ENCODE results near the gene TEKT1.

TEKT1 gene

DNA sequence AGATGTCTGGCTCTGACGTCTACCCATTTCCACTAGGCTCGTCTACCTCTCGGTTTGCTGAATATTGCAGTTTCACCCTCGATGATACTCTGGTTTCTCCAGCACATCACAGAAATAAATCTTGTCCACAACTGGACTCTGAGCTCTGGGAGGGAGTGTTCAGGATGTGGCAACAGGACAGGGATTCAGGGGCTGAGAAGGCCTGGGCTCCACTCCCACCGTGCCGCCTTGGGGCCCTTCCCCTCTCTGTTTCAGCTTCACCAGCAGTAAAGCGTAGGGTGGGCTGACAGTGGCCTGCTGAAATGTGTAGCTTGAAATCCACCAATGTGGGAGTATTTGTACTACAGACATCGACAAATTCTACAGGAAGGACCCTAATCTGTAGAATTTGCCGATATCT, 20.0 kb downstream of the TEKT1 start:
- Histone ChIP-seq H3K79me2 (ENCODE audit: control insufficient read depth, low read length) (no peaks in the 10 kb centered on the region), H4K20me1 (ENCODE audit: control insufficient read depth, insufficient read depth, low read depth, low read length) (no peaks in the 10 kb centered on the region), H3K4me3 (ENCODE audit: low read length) (no peak overlapping the region), H3K4me1 (ENCODE audit: control insufficient read depth, low read length) (no peaks in the 10 kb centered on the region), H3K9me2 (replicated peaks; ENCODE audit: control insufficient read depth, low read length) (no peaks in the 10 kb centered on the region), H3K4me2 (ENCODE audit: low read length) (no peak overlapping the region), H3K27me3 (ENCODE audit: control insufficient read depth, low read length) (no peaks in the 10 kb centered on the region), H3K9me3 (ENCODE audit: control insufficient read depth, insufficient read depth, low read length) (no peaks in the 10 kb centered on the region), H3K36me3 (ENCODE audit: control insufficient read depth, low read length) (no peaks in the 10 kb centered on the region), H3F3A (ENCODE audit: control insufficient read depth, insufficient read depth) (no peaks in the 10 kb centered on the region), H3K27ac (ENCODE audit: low read depth, low read length) (no peak overlapping the region)
- no peak for TF ChIP-seq EZH2phosphoT487 (IDR thresholded peaks at IDR 0.05; ENCODE audit: borderline replicate concordance, low read length)
- TF ChIP-seq, protein P1, sequence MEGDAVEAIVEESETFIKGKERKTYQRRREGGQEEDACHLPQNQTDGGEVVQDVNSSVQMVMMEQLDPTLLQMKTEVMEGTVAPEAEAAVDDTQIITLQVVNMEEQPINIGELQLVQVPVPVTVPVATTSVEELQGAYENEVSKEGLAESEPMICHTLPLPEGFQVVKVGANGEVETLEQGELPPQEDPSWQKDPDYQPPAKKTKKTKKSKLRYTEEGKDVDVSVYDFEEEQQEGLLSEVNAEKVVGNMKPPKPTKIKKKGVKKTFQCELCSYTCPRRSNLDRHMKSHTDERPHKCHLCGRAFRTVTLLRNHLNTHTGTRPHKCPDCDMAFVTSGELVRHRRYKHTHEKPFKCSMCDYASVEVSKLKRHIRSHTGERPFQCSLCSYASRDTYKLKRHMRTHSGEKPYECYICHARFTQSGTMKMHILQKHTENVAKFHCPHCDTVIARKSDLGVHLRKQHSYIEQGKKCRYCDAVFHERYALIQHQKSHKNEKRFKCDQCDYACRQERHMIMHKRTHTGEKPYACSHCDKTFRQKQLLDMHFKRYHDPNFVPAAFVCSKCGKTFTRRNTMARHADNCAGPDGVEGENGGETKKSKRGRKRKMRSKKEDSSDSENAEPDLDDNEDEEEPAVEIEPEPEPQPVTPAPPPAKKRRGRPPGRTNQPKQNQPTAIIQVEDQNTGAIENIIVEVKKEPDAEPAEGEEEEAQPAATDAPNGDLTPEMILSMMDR (IDR thresholded peaks at IDR 0.05; ENCODE audit: low read depth, low read length, poor library complexity, severe bottlenecking) = no peak

DNA sequence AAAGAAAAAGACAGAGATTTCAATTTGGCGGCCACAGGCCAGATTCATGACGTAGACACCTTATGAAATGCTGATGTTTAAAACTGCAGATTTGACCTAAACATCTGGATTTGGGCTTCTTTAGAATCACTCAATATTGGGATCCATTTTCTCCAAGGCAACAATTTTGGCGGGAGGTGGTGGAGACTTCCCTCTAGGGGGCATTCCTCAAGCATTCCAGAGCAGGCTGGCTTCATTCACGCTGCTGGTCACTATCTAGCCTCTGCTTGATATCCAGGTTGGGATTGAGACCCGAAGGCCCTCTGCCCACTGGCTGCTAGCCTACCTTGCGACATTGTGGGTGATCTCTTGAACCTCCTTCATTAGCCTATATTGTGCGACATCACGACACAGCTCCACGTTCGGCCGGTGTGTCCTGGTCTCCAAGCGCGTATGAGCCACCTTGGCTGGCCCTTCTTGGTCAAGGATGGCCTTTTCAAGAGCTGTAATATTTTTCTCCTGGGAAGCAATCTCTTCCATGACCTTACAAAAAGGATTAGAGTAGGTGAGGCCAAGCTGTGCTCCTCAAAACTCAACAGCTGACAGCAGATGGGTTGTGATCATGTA, 31.0 kb downstream of the TEKT1 start:
- Histone ChIP-seq H3K4me3 (ENCODE audit: low read length) (no peak overlapping the region), H3F3A (ENCODE audit: control insufficient read depth, insufficient read depth) (no peaks in the 10 kb centered on the region), H3K9me3 (ENCODE audit: control insufficient read depth, insufficient read depth, low read length) (no peaks in the 10 kb centered on the region), H3K4me2 (ENCODE audit: low read length) (no peak overlapping the region), H3K79me2 (ENCODE audit: control insufficient read depth, low read length) (no peaks in the 10 kb centered on the region), H3K9me2 (replicated peaks; ENCODE audit: control insufficient read depth, low read length) (no peaks in the 10 kb centered on the region), H4K20me1 (ENCODE audit: control insufficient read depth, insufficient read depth, low read depth, low read length) (no peaks in the 10 kb centered on the region), H3K4me1 (ENCODE audit: control insufficient read depth, low read length) (no peaks in the 10 kb centered on the region), H3K27me3 (ENCODE audit: control insufficient read depth, low read length) (no peaks in the 10 kb centered on the region), H3K27ac (ENCODE audit: low read depth, low read length) (no peak overlapping the region), H3K36me3 (ENCODE audit: control insufficient read depth, low read length) (no peaks in the 10 kb centered on the region)
- TF ChIP-seq, protein P1 (IDR thresholded peaks at IDR 0.05; ENCODE audit: low read depth, low read length, poor library complexity, severe bottlenecking) = no peak
- no peak for TF ChIP-seq EZH2phosphoT487 (IDR thresholded peaks at IDR 0.05; ENCODE audit: borderline replicate concordance, low read length)

DNA sequence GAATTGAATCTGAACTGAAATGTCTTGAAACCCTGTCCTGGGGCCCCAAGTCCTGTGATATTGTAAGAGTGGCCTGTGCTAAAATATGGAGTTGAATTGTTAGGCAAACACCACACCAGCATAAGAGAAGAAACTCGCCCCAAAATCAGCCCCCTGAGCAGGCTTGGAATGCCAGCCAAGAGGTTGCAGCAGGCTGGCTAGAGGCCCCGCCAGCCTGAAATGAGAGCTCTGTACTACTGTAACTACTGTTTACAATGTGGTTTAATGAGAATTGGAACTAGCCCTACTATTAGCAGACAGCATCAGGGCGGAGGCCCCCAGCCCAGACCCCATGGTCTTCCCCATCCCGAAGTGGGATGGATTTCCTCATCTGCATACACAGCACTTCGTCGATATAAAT, 31.8 kb downstream of the TEKT1 start:
- no peaks in the 10 kb centered on the region for H3F3A ChIP-seq (ENCODE audit: control insufficient read depth, insufficient read depth)

More for the DNA sequence above, 31.8 kb downstream of the TEKT1 start:
- Histone ChIP-seq H3K36me3 (ENCODE audit: control insufficient read depth, low read length) (no peaks in the 10 kb centered on the region), H3K4me2 (ENCODE audit: low read length) (no peak overlapping the region), H3K27ac (ENCODE audit: low read depth, low read length) (no peak overlapping the region), H3K4me1 (ENCODE audit: control insufficient read depth, low read length) (no peaks in the 10 kb centered on the region), H3K27me3 (ENCODE audit: control insufficient read depth, low read length) (no peaks in the 10 kb centered on the region), H3K79me2 (ENCODE audit: control insufficient read depth, low read length) (no peaks in the 10 kb centered on the region), H3K4me3 (ENCODE audit: low read length) (no peak overlapping the region), H3K9me3 (ENCODE audit: control insufficient read depth, insufficient read depth, low read length) (no peaks in the 10 kb centered on the region), H3K9me2 (replicated peaks; ENCODE audit: control insufficient read depth, low read length) (no peaks in the 10 kb centered on the region), H4K20me1 (ENCODE audit: control insufficient read depth, insufficient read depth, low read depth, low read length) (no peaks in the 10 kb centered on the region)
- TF ChIP-seq, protein P1 (IDR thresholded peaks at IDR 0.05; ENCODE audit: low read depth, low read length, poor library complexity, severe bottlenecking) = no peak
- no peak for TF ChIP-seq EZH2phosphoT487 (IDR thresholded peaks at IDR 0.05; ENCODE audit: borderline replicate concordance, low read length)
